Common myeloid progenitor, CD34-positive (primary cell): ENCODE results near the gene HDDC3. TPM values are rescaled to one million over a fixed set of nuclear protein-coding genes. Genes with fewer than 3 reads are reported as not detected.

ENCODE experiments used
- CTCF ChIA-PET: fragments of 350-600 bp; sonication (Branson Sonifier 250); formaldehyde crosslinking; loops from one replicate; lab custom pipeline; 2021; ENCODE audit warnings: antibody characterized with exemption; lab: Charles Lee
- POLR2A ChIA-PET: fragments of 350-600 bp; sonication (Branson Sonifier 250); formaldehyde crosslinking; loops from one replicate; lab custom pipeline; 2021; ENCODE audit warnings: antibody characterized with exemption; lab: Charles Lee
- DNase-seq, 3 donors: peaks; one replicate each; pipeline versions ENCODE4 v3.0.0 to v3.0.0-alpha.2; 2013
- H3K27ac ChIP-seq, 2 experiments: 1 replicate in 1 of 2; 2 replicates in 1 of 2; pipeline ENCODE4 v1.7.0; 2013; ENCODE audit warnings: inconsistent platforms in 2 of 2, low read length in 2 of 2, mild to moderate bottlenecking in 2 of 2, low read depth in 1 of 2, moderate library complexity in 1 of 2; ENCODE audit not compliant: severe bottlenecking in 2 of 2, insufficient read depth in 1 of 2, poor library complexity in 1 of 2
- H3K27me3 ChIP-seq, 5 experiments: replicated peaks in 2 of 5; 1 replicate in 3 of 5; 2 replicates in 2 of 5; pipeline versions ENCODE4 v1.6.1 to v1.7.0; 2013; ENCODE audit warnings: low read length in 4 of 5, mild to moderate bottlenecking in 2 of 5, moderate library complexity in 2 of 5, inconsistent platforms in 1 of 5; ENCODE audit not compliant: insufficient read depth in 5 of 5, control insufficient read depth in 4 of 5
- H3K36me3 ChIP-seq, 4 experiments: 1 replicate in 2 of 4; 2 replicates in 2 of 4; pipeline versions ENCODE4 v1.6.1 to v1.7.0; 2013; ENCODE audit warnings: low read length in 3 of 4, control low read depth in 1 of 4, mild to moderate bottlenecking in 1 of 4; ENCODE audit not compliant: control insufficient read depth in 4 of 4, insufficient read depth in 4 of 4
- H3K4me1 ChIP-seq, 4 experiments: 1 replicate in 3 of 4; 2 replicates in 1 of 4; pipeline versions ENCODE4 v1.6.1 to v1.7.1; 2013; ENCODE audit warnings: low read length in 3 of 4, mild to moderate bottlenecking in 3 of 4, control low read depth in 1 of 4, inconsistent platforms in 1 of 4, moderate library complexity in 1 of 4; ENCODE audit not compliant: control insufficient read depth in 4 of 4, insufficient read depth in 4 of 4; ENCODE audit errors: control extremely low read depth in 1 of 4
- H3K4me3 ChIP-seq, 7 experiments: 1 replicate in 4 of 7; 2 replicates in 3 of 7; pipeline versions ENCODE4 v1.5.1 to v1.7.0; 2013; ENCODE audit warnings: mild to moderate bottlenecking in 7 of 7, low read length in 6 of 7, moderate library complexity in 6 of 7, inconsistent platforms in 2 of 7, low read depth in 2 of 7, control low read depth in 1 of 7; ENCODE audit not compliant: insufficient read depth in 4 of 7, control insufficient read depth in 1 of 7; ENCODE audit errors: extremely low read depth in 1 of 7
- H3K9me3 ChIP-seq, 5 experiments: 1 replicate in 4 of 5; 2 replicates in 1 of 5; pipeline versions ENCODE4 v1.6.1 to v1.7.1; 2013; ENCODE audit warnings: low read length in 4 of 5, mild to moderate bottlenecking in 2 of 5, inconsistent platforms in 1 of 5, low read depth in 1 of 5, moderate library complexity in 1 of 5; ENCODE audit not compliant: control insufficient read depth in 4 of 5, insufficient read depth in 2 of 5; ENCODE audit errors: control extremely low read depth in 1 of 5
- WGBS: methylation state at CpG from one replicate; pipeline ENCODE4 v1.1.5; 2013; ENCODE audit not compliant: insufficient coverage; 5-methylcytosine and 5-hydroxymethylcytosine counted together
- polyA plus RNA-seq: library from polyadenylated mRNA; unstranded; fragments of 120-200 nt; gene quantifications from one replicate; pipeline ENCODE4 v1.2.1, GENCODE V29; 2013

HDDC3 gene
- polyA plus RNA-seq = 17.2 TPM

- peak within 1 kb of the TSS; percentile 55 to 91 (median 87) for H3K4me3 ChIP-seq
- no peaks in the 10 kb centered on the region for H3K27me3 ChIP-seq
- no peaks in the 10 kb centered on the region for H3K9me3 ChIP-seq
- WGBS = 0% methylated on average over 42 of the region's 52 CpGs
- DNase-seq = peak; percentile 90 to 93 (median 91)
- peak within 1 kb of the TSS; percentile 36 to 89 for H3K27ac ChIP-seq
- CTCF ChIA-PET = interaction anchor here (0.7 to 13.1 kb wide), 27 partner anchors 8 to 612 kb away, joined by 3 to 258 read pairs (median 5); partner anchors contain the start of genes FES, MAN2A2 and RCCD1
- peaks cover 20 to 73% (median 60%) of the 10 kb centered on the region in 4 experiments for H3K4me1 ChIP-seq
- POLR2A ChIA-PET = interaction anchor here (0.5 to 4.9 kb wide), 5 partner anchors 16 to 576 kb away, joined by 4 to 32 read pairs (median 5); partner anchors contain the start of gene MAN2A2
- peaks cover 3 to 7% (median 5%) of the 10 kb centered on the region in 4 experiments for H3K36me3 ChIP-seq
Observed at GRCh38 chr15:90931828-90932659, at the start of gene HDDC3. TSS of gene HDDC3 (minus strand) at chr15:90932549. CDS start at chr15:90932540, 9 bp downstream.

- CTCF ChIA-PET = interaction anchor here (2.7 kb wide), 1 partner anchor 26 kb away, joined by 11 read pairs; no protein-coding TSS in a partner anchor
- peak in 2 of 3 donors; percentile 48 to 56 for DNase-seq
- POLR2A ChIA-PET = no interaction called here
- H3K9me3 ChIP-seq = no peaks in the 10 kb centered on the region
- H3K4me3 ChIP-seq = no peak overlapping the region
- no peaks in the 10 kb centered on the region for H3K27me3 ChIP-seq
- peaks cover 16 to 67% (median 44%) of the 10 kb centered on the region in 4 experiments for H3K36me3 ChIP-seq
- no peak overlapping the region for H3K27ac ChIP-seq
- H3K4me1 ChIP-seq = peaks cover 0 to 7% (median 4%) of the 10 kb centered on the region in 4 experiments
- 93% methylated on average over 5 of the region's 5 CpGs for WGBS
Observed at GRCh38 chr15:90982135-90982534, 49.8 kb upstream of the HDDC3 start.

- CTCF ChIA-PET = interaction anchor here (0.5 to 3.3 kb wide), 3 partner anchors 20 to 543 kb away, joined by 3 to 11 read pairs (median 3); no protein-coding TSS in a partner anchor
- WGBS = 92% methylated on average over 5 of the region's 6 CpGs
- no peak for DNase-seq
- POLR2A ChIA-PET = no interaction called here
- H3K27ac ChIP-seq = no peak overlapping the region
- no peaks in the 10 kb centered on the region for H3K9me3 ChIP-seq
- H3K4me1 ChIP-seq = peaks cover 0 to 2% (median under 1%) of the 10 kb centered on the region in 4 experiments
- H3K27me3 ChIP-seq = no peaks in the 10 kb centered on the region
- no peak overlapping the region for H3K4me3 ChIP-seq
- peaks cover 16 to 72% (median 46%) of the 10 kb centered on the region in 4 experiments for H3K36me3 ChIP-seq
Observed at GRCh38 chr15:90981681-90982080, 49.3 kb upstream of the HDDC3 start.

- Histone ChIP-seq H3K9me3 (no peaks in the 10 kb centered on the region), H3K27ac (no peak overlapping the region), H3K4me3 (no peak overlapping the region), H3K27me3 (no peaks in the 10 kb centered on the region), H3K36me3 (peaks cover 20 to 87% (median 60%) of the 10 kb centered on the region in 4 experiments), H3K4me1 (peaks cover 0 to 2% (median 0%) of the 10 kb centered on the region in 4 experiments)
- WGBS = no CpG with 5 or more reads among the region's 1 CpG
- no peak for DNase-seq
- CTCF ChIA-PET = interaction anchor here (1.7 to 3.3 kb wide), 2 partner anchors 18 to 23 kb away, joined by 4 to 11 read pairs; no protein-coding TSS in a partner anchor
- POLR2A ChIA-PET = no interaction called here
Observed at GRCh38 chr15:90979582-90979981, 47.2 kb upstream of the HDDC3 start.

GRCh38 chr15:90974216-90974615, 41.9 kb upstream of the HDDC3 start:
- H3K4me3 ChIP-seq = no peak overlapping the region
- ChIA-PET CTCF (no interaction called here), POLR2A (no interaction called here)
- no peaks in the 10 kb centered on the region for H3K4me1 ChIP-seq
- 98% methylated on average over 19 of the region's 21 CpGs for WGBS
- H3K36me3 ChIP-seq = peaks cover 15 to 81% (median 59%) of the 10 kb centered on the region in 4 experiments
- H3K27me3 ChIP-seq = no peaks in the 10 kb centered on the region
- no peak overlapping the region for H3K27ac ChIP-seq
- no peak for DNase-seq
- H3K9me3 ChIP-seq = no peaks in the 10 kb centered on the region

GRCh38 chr15:90972133-90972532, 39.8 kb upstream of the HDDC3 start:
- Histone ChIP-seq H3K36me3 (peaks cover 12 to 84% (median 65%) of the 10 kb centered on the region in 4 experiments), H3K4me1 (no peaks in the 10 kb centered on the region), H3K27me3 (no peaks in the 10 kb centered on the region), H3K9me3 (no peaks in the 10 kb centered on the region), H3K27ac (no peak overlapping the region), H3K4me3 (no peak overlapping the region)
- ChIA-PET CTCF (interaction anchor here (0.8 to 1.8 kb wide), 2 partner anchors 14 to 77 kb away, joined by 3 to 5 read pairs; no protein-coding TSS in a partner anchor), POLR2A (interaction anchor here (0.7 kb wide), 1 partner anchor 11 kb away, joined by 3 read pairs; no protein-coding TSS in a partner anchor)
- WGBS = no CpG with 5 or more reads among the region's 5 CpGs
- DNase-seq = no peak
